Glomerular endothelial cell (primary cell): ENCODE data around the gene SCARB1. TPM values are rescaled to one million over a fixed set of nuclear protein-coding genes. Genes with fewer than 3 reads are reported as not detected.
"Not testable (repeated sequence)": the region's sequence is repeated elsewhere in the genome, so short reads cannot be mapped to it uniquely, and the experiment has no call there.

ENCODE experiments used
- DNase-seq: peaks from one replicate; pipeline ENCODE4 v3.0.0-alpha.2; 2011; ENCODE audit warnings: low read depth, low spot score; ENCODE audit errors: extremely low read depth
- total RNA-seq: library from RNA; depleted of rRNA; stranded (reverse); fragments of >200 nt; gene quantifications from 2 replicates; pipeline ENCODE4 v1.2.3, GENCODE V29; 2015

SCARB1 gene, protein sequence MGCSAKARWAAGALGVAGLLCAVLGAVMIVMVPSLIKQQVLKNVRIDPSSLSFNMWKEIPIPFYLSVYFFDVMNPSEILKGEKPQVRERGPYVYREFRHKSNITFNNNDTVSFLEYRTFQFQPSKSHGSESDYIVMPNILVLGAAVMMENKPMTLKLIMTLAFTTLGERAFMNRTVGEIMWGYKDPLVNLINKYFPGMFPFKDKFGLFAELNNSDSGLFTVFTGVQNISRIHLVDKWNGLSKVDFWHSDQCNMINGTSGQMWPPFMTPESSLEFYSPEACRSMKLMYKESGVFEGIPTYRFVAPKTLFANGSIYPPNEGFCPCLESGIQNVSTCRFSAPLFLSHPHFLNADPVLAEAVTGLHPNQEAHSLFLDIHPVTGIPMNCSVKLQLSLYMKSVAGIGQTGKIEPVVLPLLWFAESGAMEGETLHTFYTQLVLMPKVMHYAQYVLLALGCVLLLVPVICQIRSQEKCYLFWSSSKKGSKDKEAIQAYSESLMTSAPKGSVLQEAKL
- 32.4 and 35.2 TPM in 2 replicates for total RNA-seq

DNA sequence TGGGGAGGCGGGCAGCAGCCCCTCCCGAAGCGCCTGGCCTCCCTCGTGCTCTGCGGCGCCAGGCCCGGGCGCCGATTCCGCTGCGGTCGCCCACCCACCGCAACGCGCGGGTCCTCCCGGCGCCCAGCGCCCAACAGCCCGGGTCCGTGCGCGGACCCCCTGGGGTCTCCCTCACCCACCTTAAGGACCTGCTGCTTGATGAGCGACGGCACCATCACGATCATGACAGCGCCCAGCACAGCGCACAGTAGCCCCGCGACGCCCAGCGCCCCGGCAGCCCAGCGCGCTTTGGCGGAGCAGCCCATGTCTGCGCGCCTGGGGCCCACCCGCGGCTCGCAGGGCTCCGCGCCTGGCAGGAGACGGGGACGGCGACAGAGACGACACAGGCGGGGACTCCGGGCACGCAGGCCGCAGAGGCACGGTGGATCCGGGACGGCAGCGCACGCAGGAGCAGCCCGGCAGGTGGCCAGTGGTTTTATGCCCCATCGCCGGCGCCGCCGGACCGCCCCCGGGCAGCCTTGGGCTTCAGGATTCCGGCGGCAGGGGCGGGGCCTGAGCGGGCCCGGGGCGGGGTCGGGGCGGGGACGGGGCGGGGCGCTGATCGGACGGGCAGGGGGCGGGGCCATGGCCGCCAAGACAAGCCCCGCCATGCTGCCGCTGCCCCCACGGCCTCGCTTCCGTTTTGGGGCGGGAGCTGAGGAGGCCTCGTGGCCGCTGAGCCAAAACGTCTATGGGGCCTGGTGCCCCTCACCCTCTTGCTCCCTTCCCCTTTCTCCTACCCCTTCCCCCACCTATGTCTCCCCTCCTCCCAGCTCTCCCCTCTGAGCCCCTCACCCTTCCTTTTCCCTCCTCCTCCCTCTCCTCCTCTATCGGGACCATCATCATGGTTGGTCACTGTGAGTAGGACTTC, at the start of gene SCARB1:
TSS of gene SCARB1 (minus strand) at position 449 of the 910 bp plus-strand sequence. CDS start at position 305, 144 bp downstream.
- no peak for DNase-seq

GRCh38 chr12:124912529-124913287, 49.0 kb upstream of the SCARB1 start:
- not testable (repeated sequence) for DNase-seq

DNA sequence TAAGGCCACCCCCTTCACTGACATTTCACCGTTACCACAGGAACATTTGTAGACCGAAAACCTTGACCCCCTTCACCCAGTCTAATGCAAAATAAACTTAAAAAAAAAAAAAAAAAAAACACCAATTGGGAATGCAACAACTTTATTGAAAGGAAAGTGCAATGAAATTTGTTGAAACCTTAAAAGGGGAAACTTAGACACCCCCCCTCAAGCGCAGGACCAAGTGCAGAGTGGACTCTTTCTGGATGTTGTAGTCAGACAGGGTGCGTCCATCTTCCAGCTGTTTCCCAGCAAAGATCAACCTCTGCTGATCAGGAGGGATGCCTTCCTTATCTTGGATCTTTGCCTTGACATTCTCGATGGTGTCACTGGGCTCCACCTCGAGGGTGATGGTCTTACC, 47.9 kb upstream of the SCARB1 start:
- DNase-seq = not testable (repeated sequence)

DNA sequence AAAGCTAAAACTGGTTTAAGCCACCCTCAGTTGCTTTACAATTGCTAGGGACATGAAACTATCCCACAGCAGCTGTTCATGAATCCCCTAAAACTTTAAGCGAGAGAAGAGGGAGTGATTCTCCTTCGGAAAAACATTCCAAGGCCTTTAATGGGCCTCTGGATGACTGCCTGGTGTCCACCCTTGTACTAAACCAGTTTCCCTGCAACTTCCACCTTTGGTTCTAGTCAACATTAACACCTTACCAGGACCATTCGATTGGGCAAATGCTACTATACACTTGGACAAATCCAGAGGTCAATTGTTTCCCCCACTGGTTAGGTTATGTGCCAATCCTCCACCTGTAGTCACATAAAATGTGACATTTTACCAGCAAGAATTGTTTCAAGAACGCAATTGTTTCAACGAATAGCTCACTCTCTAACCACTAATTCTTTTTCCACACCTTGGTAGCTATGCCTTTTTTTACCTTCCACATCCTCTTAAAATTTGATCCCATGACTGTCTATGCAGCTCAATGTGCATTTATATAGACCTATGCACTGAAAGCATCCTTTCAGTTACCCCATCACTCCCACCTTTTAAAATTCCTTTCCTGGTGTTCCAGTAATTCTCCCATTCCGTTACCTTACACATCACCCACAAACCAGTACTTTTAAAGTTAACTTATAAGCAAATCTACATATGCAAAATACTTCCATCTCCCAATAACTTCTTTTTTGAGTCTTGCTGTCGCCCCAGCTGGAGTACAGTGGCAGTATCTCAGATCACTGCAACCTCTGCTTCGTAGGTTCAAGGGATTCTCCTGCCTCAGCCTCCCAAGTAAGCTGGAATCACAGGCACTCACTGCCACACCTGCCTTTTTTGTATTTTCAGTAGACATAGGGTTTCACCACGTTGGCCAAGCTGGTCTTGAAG, 47.2 kb upstream of the SCARB1 start:
- DNase-seq = no peak

DNA sequence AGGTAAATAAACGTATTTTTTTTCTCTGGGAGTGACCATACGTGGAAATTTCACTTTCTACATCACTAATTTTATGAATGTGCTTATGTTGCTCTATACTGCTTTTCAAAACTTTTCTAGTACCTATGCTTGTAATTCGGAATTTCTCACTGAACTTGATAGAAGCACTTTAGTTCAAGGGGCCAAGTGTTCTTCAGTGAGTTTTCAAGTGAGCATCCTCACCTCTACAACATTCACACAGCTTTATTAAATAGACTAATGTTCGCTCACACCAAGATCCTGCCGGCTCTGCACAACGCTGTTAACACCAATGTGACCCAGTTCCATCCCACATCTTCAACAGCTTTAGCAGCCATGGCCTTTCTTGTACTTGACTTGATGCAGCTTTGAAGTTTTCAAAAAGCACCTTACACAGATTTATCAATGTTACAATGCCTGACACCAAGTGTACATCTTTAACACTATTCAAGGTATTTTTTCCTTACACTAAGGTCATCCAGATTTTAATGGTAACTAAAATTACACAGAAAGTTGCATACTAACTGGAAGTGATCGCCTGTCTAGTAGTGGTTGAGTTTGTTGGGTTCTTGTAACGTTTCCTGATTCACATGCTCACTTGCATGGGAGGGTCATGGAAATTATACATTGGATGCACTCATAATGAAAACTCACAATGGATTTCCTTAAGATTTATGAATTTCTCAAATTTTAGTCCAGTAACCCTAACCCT, 46.3 kb upstream of the SCARB1 start:
- DNase-seq = no peak

DNA sequence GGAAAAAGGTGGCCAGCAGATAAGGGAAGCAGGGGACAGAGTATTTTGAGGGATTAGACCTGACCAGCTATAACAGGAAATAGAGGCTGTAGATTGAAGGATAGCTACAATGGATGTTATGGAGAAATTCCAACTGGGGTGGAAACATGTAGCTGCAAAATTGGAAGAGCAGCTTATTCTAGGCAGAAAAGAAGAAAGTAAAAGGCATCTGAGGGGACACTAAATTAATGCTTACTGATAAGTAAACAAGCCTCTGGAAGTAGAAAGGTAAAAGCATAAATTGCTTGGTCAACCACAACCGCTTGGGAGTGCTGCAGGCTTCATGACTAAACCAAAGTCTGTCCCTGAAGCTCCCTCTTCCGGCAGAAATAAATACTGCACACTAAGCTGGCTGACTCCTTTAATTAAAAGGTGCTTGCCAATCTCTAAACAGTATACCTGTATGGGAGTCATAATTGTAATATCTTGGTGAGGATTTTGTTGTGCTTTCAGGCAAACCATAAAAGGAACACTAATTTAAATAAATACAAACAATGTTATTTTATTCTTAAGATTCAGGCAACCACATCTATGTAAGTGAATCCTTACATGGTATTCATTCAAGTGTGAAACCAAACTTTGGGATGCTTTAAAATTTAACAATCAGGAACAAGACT, 43.1 kb upstream of the SCARB1 start:
- DNase-seq = peak; percentile 94

- DNase-seq = no peak
Observed at GRCh38 chr12:124904306-124905098, 40.8 kb upstream of the SCARB1 start.

DNA sequence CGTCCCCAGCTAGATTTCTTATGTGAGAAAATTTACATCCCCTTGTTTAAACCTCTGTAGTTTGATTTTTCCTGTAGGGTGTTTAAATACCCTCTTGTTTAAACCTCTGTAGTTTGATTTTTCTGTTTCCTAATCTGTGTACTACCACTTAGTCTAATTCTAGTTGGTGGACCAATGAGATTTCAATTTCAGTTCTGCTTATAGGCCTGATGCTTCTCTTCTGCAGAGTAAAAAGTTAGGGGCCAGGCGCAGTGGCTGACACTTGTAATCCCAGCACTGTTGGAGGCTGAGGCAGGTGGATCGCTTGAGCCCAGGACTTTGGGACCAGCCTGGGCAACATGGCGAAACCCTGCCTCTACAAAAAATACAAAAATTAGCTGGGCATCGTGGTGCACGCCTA, 39.3 kb upstream of the SCARB1 start:
- no peak for DNase-seq

DNA sequence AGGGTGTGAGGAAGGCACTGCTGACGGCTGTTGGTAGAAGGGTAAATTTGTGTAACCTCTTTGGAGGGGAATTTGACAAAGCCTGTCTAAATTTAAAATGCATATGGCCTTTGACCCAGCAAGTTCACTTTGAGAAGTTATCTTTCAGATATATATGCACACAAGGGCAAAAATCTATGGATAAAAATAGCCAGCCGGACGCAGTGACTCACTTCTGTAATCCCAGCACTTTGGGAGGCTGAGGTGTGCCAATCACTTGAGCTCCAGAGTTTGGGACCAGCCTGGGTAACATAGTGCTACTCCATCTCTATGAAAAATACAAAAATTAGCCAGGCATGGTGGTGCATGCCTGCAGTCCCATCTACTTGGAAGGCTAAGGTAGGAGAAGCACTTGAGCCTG, 37.3 kb upstream of the SCARB1 start:
- DNase-seq = no peak

DNA sequence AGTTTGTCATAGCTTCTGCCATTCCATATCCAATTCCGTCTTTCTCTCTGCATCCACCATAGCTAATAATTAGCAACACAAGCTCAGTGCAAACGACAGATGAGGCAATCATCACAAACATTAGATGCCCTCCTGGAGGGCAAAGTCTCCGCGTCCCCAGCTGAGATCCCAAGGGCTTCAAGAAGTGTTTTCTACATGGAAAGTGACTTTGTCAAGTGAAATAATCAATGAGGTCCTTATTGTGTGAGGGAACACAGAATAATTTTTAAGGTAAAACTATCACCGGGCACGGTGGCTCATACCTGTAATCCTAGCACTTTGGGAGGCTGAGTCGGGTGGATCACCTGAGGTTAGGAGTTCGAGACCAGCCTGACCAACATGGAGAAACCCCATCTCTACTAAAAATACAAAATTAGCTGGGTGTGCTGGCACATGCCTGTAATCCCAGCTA, 36.7 kb upstream of the SCARB1 start:
- DNase-seq = not testable (repeated sequence)

- no peak for DNase-seq
Observed at GRCh38 chr12:124898923-124899294, 35.2 kb upstream of the SCARB1 start.

DNA sequence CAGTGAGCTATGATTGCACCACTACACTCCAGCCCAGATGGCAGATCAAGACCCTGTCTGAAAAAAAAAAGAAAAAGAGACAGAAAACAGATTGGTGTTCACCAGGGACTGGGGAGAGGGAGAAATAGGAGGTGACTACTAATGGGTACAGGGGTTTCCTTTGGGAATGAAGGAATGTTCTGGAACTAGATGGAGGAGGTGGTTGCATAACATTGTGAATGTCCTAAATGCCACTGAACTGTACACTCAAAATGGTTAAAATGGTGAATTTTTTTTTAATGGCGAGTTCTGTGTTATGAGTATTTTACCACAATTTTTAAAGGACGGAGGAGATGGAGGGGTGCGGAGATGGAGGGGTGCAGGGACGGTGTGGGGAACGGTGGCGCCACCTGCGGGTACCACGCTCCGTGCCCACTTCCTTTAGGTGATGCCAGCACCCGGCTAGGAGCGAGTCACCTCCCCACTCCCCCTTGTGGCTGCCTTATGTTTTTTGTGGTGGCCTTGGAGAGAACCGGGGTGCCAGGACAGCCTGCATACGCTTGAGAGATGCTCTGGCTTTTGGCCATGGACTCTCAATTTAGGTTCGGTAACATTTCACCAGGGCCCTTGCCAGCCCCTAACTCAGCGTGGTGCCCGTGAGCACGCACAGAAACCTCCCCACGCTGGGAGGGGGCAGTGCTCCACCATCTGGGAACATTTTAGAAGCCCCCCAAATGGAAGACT, 34.7 kb upstream of the SCARB1 start:
- no peak for DNase-seq

DNA sequence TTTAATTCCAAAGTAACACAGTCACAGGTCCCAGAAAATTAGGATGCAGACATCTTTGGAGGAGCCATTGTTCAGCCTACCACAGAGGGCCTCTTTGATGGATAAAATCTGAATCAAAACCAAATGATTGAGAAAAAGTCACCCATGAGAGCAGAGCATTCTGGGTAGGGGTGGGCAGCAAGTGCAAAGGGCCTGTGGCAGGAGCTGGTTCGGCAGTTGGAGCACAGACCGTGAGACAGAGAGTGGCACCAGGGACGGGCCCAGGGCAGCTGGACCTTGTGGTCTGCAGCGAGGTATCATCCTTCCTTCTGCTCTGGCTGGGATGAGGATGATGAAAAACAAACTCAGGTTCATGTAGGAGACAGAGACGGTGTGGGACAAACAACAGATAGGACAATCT, 32.8 kb upstream of the SCARB1 start:
- no peak for DNase-seq

DNA sequence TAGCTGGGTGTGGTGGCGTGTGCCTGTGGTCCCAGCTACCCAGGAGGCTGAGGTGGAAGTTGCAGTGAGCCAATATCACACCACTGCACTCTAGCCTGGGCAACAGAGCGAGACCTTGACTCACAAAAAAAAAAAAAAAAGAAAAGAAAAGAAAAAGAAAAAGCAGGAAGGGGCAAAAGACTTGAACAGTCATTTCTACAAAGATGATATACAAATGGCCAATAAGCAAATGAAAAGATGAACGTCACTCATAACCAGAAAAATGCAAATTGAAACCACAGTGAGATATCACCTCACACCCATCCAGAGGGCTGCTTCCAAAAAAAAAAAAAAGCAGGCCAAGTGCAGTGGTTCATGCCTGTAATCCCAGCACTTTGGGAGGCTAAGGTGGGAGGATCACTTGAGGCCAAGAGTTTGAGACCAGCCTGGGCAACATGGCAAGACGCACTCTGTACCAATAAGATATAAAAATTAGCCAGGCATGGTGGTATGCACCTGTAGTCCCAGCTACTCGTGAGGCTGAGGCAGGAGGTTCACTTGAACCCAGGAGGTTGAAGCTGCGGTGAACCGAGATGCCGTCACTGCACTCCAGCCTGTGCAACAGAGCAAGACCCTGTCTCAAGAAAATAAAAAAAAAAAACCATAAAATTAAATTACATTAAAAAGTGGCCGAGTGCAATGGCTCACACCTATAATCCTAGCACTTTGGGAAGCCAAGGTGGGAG, 30.3 kb upstream of the SCARB1 start:
- DNase-seq = no peak

DNA sequence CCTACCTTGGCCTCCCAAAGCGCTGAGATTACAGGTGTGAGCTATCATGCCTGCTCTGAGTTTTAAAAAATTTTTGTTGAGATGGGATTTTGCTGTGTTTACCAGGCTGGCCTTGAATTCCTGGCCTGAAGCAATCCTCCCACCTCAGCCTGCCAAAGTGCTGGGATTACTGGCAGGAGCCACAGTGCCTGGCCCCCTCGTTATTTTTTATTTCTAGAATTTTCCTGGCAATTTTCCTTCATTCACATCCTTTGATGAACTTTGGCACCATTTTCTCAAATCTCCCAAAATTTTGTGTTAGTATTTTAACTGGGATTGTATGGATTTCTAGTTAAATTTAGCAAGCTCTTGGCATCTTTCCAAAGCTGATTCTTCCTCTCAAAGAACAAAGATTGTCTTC, 24.6 kb upstream of the SCARB1 start:
- no peak for DNase-seq

- not testable (repeated sequence) for DNase-seq
Observed at GRCh38 chr12:124887766-124888165, 24.1 kb upstream of the SCARB1 start.
